ENCODE measurements around the gene ZDHHC3. TPM values are rescaled to one million over a fixed set of nuclear protein-coding genes. Genes with fewer than 3 reads are reported as not detected.
A peak's percentile ranks its signal among the peaks of the same experiment; 100 is the strongest.

Gene ZDHHC3
- polyA plus RNA-seq, 1 experiment: 198 TPM

GRCh38 chr3:44999782-45000181, 23.8 kb upstream of the ZDHHC3 start:
- no peak for DNase-seq (ENCODE audit: low read depth)
- POLR2A ChIA-PET: no interaction called here
- CTCF ChIA-PET: no interaction called here
- Histone ChIP-seq H3K36me3 (ENCODE audit: control insufficient read depth, insufficient read depth, low read length) (peaks cover 16% of the 10 kb centered on the region), H3K4me3 (ENCODE audit: low read depth, low read length) (no peak overlapping the region), H3K27me3 (ENCODE audit: control insufficient read depth, insufficient read depth, low read length) (no peaks in the 10 kb centered on the region)
- TF ChIP-seq, protein P1, sequence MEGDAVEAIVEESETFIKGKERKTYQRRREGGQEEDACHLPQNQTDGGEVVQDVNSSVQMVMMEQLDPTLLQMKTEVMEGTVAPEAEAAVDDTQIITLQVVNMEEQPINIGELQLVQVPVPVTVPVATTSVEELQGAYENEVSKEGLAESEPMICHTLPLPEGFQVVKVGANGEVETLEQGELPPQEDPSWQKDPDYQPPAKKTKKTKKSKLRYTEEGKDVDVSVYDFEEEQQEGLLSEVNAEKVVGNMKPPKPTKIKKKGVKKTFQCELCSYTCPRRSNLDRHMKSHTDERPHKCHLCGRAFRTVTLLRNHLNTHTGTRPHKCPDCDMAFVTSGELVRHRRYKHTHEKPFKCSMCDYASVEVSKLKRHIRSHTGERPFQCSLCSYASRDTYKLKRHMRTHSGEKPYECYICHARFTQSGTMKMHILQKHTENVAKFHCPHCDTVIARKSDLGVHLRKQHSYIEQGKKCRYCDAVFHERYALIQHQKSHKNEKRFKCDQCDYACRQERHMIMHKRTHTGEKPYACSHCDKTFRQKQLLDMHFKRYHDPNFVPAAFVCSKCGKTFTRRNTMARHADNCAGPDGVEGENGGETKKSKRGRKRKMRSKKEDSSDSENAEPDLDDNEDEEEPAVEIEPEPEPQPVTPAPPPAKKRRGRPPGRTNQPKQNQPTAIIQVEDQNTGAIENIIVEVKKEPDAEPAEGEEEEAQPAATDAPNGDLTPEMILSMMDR (IDR thresholded peaks at IDR 0.05; ENCODE audit: insufficient read depth, low read depth, low read length): no peak

- ChIA-PET POLR2A (no interaction called here), CTCF (no interaction called here)
- TF ChIP-seq, protein P1 (IDR thresholded peaks at IDR 0.05; ENCODE audit: insufficient read depth, low read depth, low read length): no peak
- peaks cover 15% of the 10 kb centered on the region for H3K36me3 ChIP-seq (ENCODE audit: control insufficient read depth, insufficient read depth, low read length)
- H3K27me3 ChIP-seq (ENCODE audit: control insufficient read depth, insufficient read depth, low read length): no peaks in the 10 kb centered on the region
- no peak overlapping the region for H3K4me3 ChIP-seq (ENCODE audit: low read depth, low read length)
- no peak for DNase-seq (ENCODE audit: low read depth)
Measured at GRCh38 chr3:44996556-44996969, 20.6 kb upstream of the ZDHHC3 start.

GRCh38 chr3:44995142-44995770, 19.3 kb upstream of the ZDHHC3 start:
- POLR2A ChIA-PET: no interaction called here
- Histone ChIP-seq H3K36me3 (ENCODE audit: control insufficient read depth, insufficient read depth, low read length) (peaks cover 15% of the 10 kb centered on the region), H3K27me3 (ENCODE audit: control insufficient read depth, insufficient read depth, low read length) (no peaks in the 10 kb centered on the region), H3K4me3 (ENCODE audit: low read depth, low read length) (no peak overlapping the region)
- CTCF ChIA-PET: interaction anchor here (1.6 to 2.2 kb wide), 3 partner anchors 10 to 81 kb away, joined by 3 to 11 read pairs (median 4); no protein-coding TSS in a partner anchor
- TF ChIP-seq, protein P1 (IDR thresholded peaks at IDR 0.05; ENCODE audit: insufficient read depth, low read depth, low read length): no peak
- peak; percentile 55 for DNase-seq (ENCODE audit: low read depth)

DNA sequence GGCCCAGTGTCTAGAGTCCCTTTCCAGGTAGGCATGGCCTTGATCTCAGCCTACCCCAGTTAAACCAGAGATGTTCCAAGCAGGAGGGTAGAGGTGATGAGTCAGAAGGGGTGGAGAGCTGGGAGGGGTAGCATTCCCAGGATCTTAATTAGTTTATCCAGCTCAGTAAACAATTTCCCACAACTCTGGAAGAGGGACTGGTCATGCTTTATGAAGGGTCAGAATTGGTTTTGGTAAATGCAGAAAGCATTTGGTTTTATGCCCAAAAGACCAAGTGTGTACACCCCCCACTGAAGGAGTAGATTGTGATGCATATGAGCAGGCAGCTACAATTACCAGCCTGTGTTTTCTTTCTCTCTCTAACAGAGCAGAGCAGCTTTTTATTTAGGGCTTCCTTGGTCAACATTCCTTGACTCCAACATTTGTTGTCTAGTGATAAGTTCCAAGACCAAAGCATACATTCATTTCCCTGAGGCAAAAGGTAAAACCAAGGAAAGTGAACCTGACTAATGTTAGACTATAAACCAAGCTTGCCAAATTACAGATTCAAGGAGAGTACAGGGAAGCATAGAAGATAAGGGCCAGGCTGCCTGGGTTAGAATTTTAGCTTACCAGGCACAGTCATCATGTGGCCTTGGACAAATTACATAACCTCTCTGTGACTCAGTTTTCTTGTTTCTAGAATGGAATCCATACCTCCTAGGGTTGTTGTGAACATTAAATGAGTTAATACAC, 17.7 kb upstream of the ZDHHC3 start:
- Histone ChIP-seq H3K27me3 (ENCODE audit: control insufficient read depth, insufficient read depth, low read length) (no peaks in the 10 kb centered on the region), H3K36me3 (ENCODE audit: control insufficient read depth, insufficient read depth, low read length) (peaks cover 16% of the 10 kb centered on the region), H3K4me3 (ENCODE audit: low read depth, low read length) (no peak overlapping the region)
- CTCF ChIA-PET: interaction anchor here (0.6 to 2.2 kb wide), 15 partner anchors 11 to 514 kb away, joined by 3 to 13 read pairs (median 4); partner anchors contain the start of genes EXOSC7 and ZDHHC3
- DNase-seq (ENCODE audit: low read depth): peak; percentile 78
- POLR2A ChIA-PET: no interaction called here
- TF ChIP-seq, protein P1 (IDR thresholded peaks at IDR 0.05; ENCODE audit: insufficient read depth, low read depth, low read length): no peak
